ENCODE measurements around the gene PPIA. TPM values are rescaled to one million over a fixed set of nuclear protein-coding genes. Genes with fewer than 3 reads are reported as not detected.

PPIA gene
- total RNA-seq, 1 experiment from 2014 or later = 2,836 TPM

DNA sequence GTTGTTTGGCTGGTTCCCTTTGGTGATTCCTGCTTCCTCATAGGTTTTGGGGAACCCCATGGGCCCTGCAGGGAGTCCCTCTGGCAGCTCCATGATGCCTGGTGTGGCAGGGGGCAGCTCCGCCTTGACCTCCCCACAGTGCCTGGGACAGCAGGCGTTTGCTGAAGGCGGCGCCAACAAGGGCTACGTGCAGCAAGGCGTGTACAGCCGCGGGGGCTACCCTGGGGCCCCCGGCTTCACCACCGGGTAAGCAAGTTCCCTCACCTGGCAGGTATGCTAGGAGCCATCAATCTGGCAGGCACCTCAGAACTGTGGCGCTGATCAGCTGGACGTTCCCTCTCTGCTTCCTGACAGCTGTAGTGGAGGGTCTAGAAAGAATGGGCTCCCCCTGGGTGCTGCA lies 39.6 kb upstream of the PPIA start:
- POLR2A ChIA-PET = no interaction called here
- TF ChIP-seq CEBPB (IDR thresholded peaks at IDR 0.05; ENCODE audit: low read depth) = no peak
- TF ChIP-seq SIN3A (IDR thresholded peaks at IDR 0.05; ENCODE audit: low read depth) = no peak
- TF ChIP-seq FOSL1 (IDR thresholded peaks at IDR 0.05; ENCODE audit: low read depth) = no peak
- no peak for TF ChIP-seq POLR2AphosphoS5 (IDR thresholded peaks at IDR 0.05; ENCODE audit: low read depth, low read length)
- TF ChIP-seq ZFX (IDR thresholded peaks at IDR 0.05) = no peak
- TF ChIP-seq SP1 (IDR thresholded peaks at IDR 0.05; ENCODE audit: low read depth) = no peak
- TF ChIP-seq, protein P1, sequence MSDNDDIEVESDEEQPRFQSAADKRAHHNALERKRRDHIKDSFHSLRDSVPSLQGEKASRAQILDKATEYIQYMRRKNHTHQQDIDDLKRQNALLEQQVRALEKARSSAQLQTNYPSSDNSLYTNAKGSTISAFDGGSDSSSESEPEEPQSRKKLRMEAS (IDR thresholded peaks at IDR 0.05) = no peak
- TF ChIP-seq YY1 (IDR thresholded peaks at IDR 0.05; ENCODE audit: extremely low read depth, insufficient replicate concordance, low read depth, low read length) = no peak
- RAD21 ChIA-PET (ENCODE audit: low non-redundant PET in 1 of 2, low total read pairs in 2 of 2, uncharacterized antibody in 2 of 2, unreplicated experiment in 2 of 2) = interaction anchor here in 1 of 2 experiments (0.7 kb wide), 1 partner anchor 70 kb away, joined by 3 read pairs; no protein-coding TSS in a partner anchor
- intact Hi-C loops (cut with micrococcal nuclease) = no loop called here
- Histone ChIP-seq H3K9me2 (ENCODE audit: insufficient read depth) (no peaks in the 10 kb centered on the region), H3K4me2 (ENCODE audit: low read length) (no peak overlapping the region), H3K9me3 (ENCODE audit: control insufficient read depth in 1 of 2, insufficient read depth in 1 of 2, low read depth in 1 of 2, low read length in 2 of 2) (no peaks in the 10 kb centered on the region), H3K36me3 (ENCODE audit: control insufficient read depth in 1 of 2, insufficient read depth in 2 of 2, low read length in 2 of 2) (peaks cover 3 to 8% of the 10 kb centered on the region in 2 experiments; a peak in 2 of 4 replicates), H3K79me2 (ENCODE audit: insufficient read depth, low read length) (peaks cover 30% of the 10 kb centered on the region), H3K27ac (ENCODE audit: low read depth, low read length) (no peak overlapping the region), H3K4me1 (ENCODE audit: control insufficient read depth in 1 of 2, insufficient read depth in 2 of 2, low read length in 2 of 2) (peaks cover 6 to 22% of the 10 kb centered on the region in 2 experiments), H2AFZ (ENCODE audit: low read depth, low read length, poor library complexity, severe bottlenecking) (no peak overlapping the region), H4K20me1 (ENCODE audit: insufficient read depth) (no peaks in the 10 kb centered on the region), H3K9ac (ENCODE audit: low read length) (no peak overlapping the region), H3K4me3 (replicated peaks in 1 of 2; ENCODE audit: low read depth in 1 of 2, low read length in 2 of 2) (no peak overlapping the region), H3K27me3 (ENCODE audit: insufficient read depth, low read length) (no peaks in the 10 kb centered on the region)
- DNase-seq (ENCODE audit: low read depth, low spot score) (no peak), ATAC-seq (no peak)
- CTCF ChIA-PET = no interaction called here
- no TSS peak for BruUV-seq (replicated peaks)

DNA sequence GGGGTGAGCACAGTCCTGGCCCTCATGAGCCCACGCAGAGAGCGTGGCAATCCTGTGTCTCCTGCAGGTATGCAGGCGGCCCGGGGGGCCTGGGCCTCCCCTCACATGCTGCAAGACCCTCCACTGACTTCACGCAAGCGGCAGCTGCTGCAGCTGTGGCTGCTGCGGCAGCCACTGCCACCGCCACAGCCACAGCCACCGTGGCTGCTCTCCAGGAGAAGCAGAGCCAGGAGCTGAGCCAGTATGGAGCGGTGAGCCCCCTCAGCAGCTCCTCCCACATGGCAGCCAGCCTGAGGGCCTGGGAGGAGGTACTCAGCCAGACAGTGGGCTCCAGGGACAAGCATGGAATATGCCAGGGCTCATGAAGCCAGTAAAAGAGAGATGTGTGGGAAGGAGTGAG lies 39.2 kb upstream of the PPIA start:
- no peak for ATAC-seq
- no peak overlapping the region for H3K9ac ChIP-seq (ENCODE audit: low read length)
- H3K9me2 ChIP-seq (ENCODE audit: insufficient read depth) = no peaks in the 10 kb centered on the region
- intact Hi-C loops (cut with micrococcal nuclease) = no loop called here
- H4K20me1 ChIP-seq (ENCODE audit: insufficient read depth) = no peaks in the 10 kb centered on the region
- ChIA-PET RAD21 (ENCODE audit: low non-redundant PET in 1 of 2, low total read pairs in 2 of 2, uncharacterized antibody in 2 of 2, unreplicated experiment in 2 of 2) (interaction anchor here in 1 of 2 experiments (0.7 kb wide), 1 partner anchor 70 kb away, joined by 3 read pairs; no protein-coding TSS in a partner anchor), POLR2A (no interaction called here), CTCF (no interaction called here)
- H3K4me1 ChIP-seq (ENCODE audit: control insufficient read depth in 1 of 2, insufficient read depth in 2 of 2, low read length in 2 of 2) = peaks cover 10 to 26% of the 10 kb centered on the region in 2 experiments
- no peak overlapping the region for H3K4me3 ChIP-seq (replicated peaks in 1 of 2; ENCODE audit: low read depth in 1 of 2, low read length in 2 of 2)
- H2AFZ ChIP-seq (ENCODE audit: low read depth, low read length, poor library complexity, severe bottlenecking) = no peak overlapping the region
- no peaks in the 10 kb centered on the region for H3K27me3 ChIP-seq (ENCODE audit: insufficient read depth, low read length)
- peaks cover 3 to 8% of the 10 kb centered on the region in 2 experiments; a peak in 2 of 4 replicates for H3K36me3 ChIP-seq (ENCODE audit: control insufficient read depth in 1 of 2, insufficient read depth in 2 of 2, low read length in 2 of 2)
- H3K4me2 ChIP-seq (ENCODE audit: low read length) = no peak overlapping the region
- BruUV-seq (replicated peaks) = no TSS peak
- no peak overlapping the region for H3K27ac ChIP-seq (ENCODE audit: low read depth, low read length)
- no peaks in the 10 kb centered on the region for H3K9me3 ChIP-seq (ENCODE audit: control insufficient read depth in 1 of 2, insufficient read depth in 1 of 2, low read depth in 1 of 2, low read length in 2 of 2)
- DNase-seq (ENCODE audit: low read depth, low spot score) = no peak
- H3K79me2 ChIP-seq (ENCODE audit: insufficient read depth, low read length) = peaks cover 28% of the 10 kb centered on the region
- TF ChIP-seq EZH2 (IDR thresholded peaks at IDR 0.05) (no peak), CBX3 (IDR thresholded peaks at IDR 0.05; ENCODE audit: low read depth) (no peak), EZH2phosphoT487 (IDR thresholded peaks at IDR 0.05; ENCODE audit: borderline replicate concordance) (no peak), RAD21 (IDR thresholded peaks at IDR 0.05; ENCODE audit: low read depth) (no peak), FOSL1 (IDR thresholded peaks at IDR 0.05; ENCODE audit: low read depth) (no peak)
- TF ChIP-seq, protein P2, sequence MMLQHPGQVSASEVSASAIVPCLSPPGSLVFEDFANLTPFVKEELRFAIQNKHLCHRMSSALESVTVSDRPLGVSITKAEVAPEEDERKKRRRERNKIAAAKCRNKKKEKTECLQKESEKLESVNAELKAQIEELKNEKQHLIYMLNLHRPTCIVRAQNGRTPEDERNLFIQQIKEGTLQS (IDR thresholded peaks at IDR 0.05) = no peak
- TF ChIP-seq, protein P3, sequence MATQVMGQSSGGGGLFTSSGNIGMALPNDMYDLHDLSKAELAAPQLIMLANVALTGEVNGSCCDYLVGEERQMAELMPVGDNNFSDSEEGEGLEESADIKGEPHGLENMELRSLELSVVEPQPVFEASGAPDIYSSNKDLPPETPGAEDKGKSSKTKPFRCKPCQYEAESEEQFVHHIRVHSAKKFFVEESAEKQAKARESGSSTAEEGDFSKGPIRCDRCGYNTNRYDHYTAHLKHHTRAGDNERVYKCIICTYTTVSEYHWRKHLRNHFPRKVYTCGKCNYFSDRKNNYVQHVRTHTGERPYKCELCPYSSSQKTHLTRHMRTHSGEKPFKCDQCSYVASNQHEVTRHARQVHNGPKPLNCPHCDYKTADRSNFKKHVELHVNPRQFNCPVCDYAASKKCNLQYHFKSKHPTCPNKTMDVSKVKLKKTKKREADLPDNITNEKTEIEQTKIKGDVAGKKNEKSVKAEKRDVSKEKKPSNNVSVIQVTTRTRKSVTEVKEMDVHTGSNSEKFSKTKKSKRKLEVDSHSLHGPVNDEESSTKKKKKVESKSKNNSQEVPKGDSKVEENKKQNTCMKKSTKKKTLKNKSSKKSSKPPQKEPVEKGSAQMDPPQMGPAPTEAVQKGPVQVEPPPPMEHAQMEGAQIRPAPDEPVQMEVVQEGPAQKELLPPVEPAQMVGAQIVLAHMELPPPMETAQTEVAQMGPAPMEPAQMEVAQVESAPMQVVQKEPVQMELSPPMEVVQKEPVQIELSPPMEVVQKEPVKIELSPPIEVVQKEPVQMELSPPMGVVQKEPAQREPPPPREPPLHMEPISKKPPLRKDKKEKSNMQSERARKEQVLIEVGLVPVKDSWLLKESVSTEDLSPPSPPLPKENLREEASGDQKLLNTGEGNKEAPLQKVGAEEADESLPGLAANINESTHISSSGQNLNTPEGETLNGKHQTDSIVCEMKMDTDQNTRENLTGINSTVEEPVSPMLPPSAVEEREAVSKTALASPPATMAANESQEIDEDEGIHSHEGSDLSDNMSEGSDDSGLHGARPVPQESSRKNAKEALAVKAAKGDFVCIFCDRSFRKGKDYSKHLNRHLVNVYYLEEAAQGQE (IDR thresholded peaks at IDR 0.05; ENCODE audit: low read depth) = no peak
- TF ChIP-seq, protein P4, sequence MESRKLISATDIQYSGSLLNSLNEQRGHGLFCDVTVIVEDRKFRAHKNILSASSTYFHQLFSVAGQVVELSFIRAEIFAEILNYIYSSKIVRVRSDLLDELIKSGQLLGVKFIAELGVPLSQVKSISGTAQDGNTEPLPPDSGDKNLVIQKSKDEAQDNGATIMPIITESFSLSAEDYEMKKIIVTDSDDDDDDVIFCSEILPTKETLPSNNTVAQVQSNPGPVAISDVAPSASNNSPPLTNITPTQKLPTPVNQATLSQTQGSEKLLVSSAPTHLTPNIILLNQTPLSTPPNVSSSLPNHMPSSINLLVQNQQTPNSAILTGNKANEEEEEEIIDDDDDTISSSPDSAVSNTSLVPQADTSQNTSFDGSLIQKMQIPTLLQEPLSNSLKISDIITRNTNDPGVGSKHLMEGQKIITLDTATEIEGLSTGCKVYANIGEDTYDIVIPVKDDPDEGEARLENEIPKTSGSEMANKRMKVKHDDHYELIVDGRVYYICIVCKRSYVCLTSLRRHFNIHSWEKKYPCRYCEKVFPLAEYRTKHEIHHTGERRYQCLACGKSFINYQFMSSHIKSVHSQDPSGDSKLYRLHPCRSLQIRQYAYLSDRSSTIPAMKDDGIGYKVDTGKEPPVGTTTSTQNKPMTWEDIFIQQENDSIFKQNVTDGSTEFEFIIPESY (IDR thresholded peaks at IDR 0.05; ENCODE audit: extremely low read depth, insufficient replicate concordance, low read length) = no peak
- TF ChIP-seq, protein P1 (IDR thresholded peaks at IDR 0.05) = no peak

Measured in HCT116 (cell line).